H1 (cell line): Measurements from ENCODE around the gene NPM1. TPM values are rescaled to one million over a fixed set of nuclear protein-coding genes. Genes with fewer than 3 reads are reported as not detected.

Experiments used
- CTCF ChIA-PET: fragments of 300-600 bp; sonication (Branson Sonifier 250); formaldehyde crosslinking; loops from one replicate; lab custom pipeline; 2021; ENCODE audit not compliant: partially characterized antibody; lab: Charles Lee
- POLR2A ChIA-PET: fragments of 300-600 bp; sonication (Branson Sonifier 250); formaldehyde crosslinking; loops from one replicate; lab custom pipeline; 2021; ENCODE audit warnings: inconsistent platforms; ENCODE audit not compliant: partially characterized antibody; lab: Charles Lee
- DNase-seq, 2 experiments: peaks; one replicate each; pipeline versions ENCODE4 v3.0.0 to v3.0.0-alpha.2; 2010 to 2022; ENCODE audit warnings: low spot score in 2 of 2, low read depth in 1 of 2, mixed read lengths in 1 of 2
- FAIRE-seq: peaks from 2 replicates; lab custom pipeline; 2011; peaks lifted over from hg19 to GRCh38; lab: Jason Lieb, UNC
- H2AFZ ChIP-seq: 2 replicates; pipeline ENCODE4 v1.8.1; 2012; ENCODE audit warnings: low read length, inconsistent platforms
- H2AK5ac ChIP-seq: 2 replicates; pipeline ENCODE4 v1.6.1; 2013; ENCODE audit warnings: low read depth, low read length
- H2BK120ac ChIP-seq: replicated peaks from 2 replicates; pipeline ENCODE3; 2013; ENCODE audit warnings: low read depth, low read length, inconsistent platforms
- H2BK12ac ChIP-seq: 2 replicates; pipeline ENCODE4 v1.6.1; 2013; ENCODE audit warnings: low read depth, low read length
- H2BK15ac ChIP-seq: 2 replicates; pipeline ENCODE4 v1.6.1; 2013; ENCODE audit warnings: low read length
- H2BK20ac ChIP-seq: 2 replicates; pipeline ENCODE4 v1.6.1; 2013; ENCODE audit warnings: low read length
- H2BK5ac ChIP-seq: 2 replicates; pipeline ENCODE4 v1.6.1; 2013; ENCODE audit warnings: low read depth, low read length
- H3K14ac ChIP-seq: 2 replicates; pipeline ENCODE4 v1.6.1; 2013; ENCODE audit warnings: inconsistent platforms; ENCODE audit not compliant: insufficient read length
- H3K18ac ChIP-seq: 2 replicates; pipeline ENCODE4 v1.6.1; 2013; ENCODE audit warnings: low read length; ENCODE audit errors: extremely low read depth
- H3K23ac ChIP-seq: 2 replicates; pipeline ENCODE4 v1.6.1; 2013; ENCODE audit warnings: inconsistent platforms; ENCODE audit not compliant: insufficient read length
- H3K23me2 ChIP-seq: 2 replicates; pipeline ENCODE4 v1.6.1; 2013; ENCODE audit warnings: low read depth, low read length
- H3K27ac ChIP-seq: 2 replicates; pipeline ENCODE4 v1.6.1; 2011; ENCODE audit warnings: low read depth, low read length, inconsistent platforms
- H3K27me3 ChIP-seq, 4 experiments: replicated peaks in 1 of 4; 1 replicate in 1 of 4; 2 replicates in 3 of 4; pipeline versions ENCODE4 v1.6.1 to v1.8.1; 2011 to 2013; ENCODE audit warnings: low read length in 3 of 4, mild to moderate bottlenecking in 3 of 4, inconsistent platforms in 2 of 4, mixed read lengths in 2 of 4, moderate library complexity in 1 of 4; ENCODE audit not compliant: control insufficient read depth in 3 of 4, insufficient read depth in 3 of 4; ENCODE audit errors: extremely low read depth in 1 of 4
- H3K36me3 ChIP-seq, 4 experiments: 2 replicates each; pipeline versions ENCODE4 v1.6.1 to v1.8.1; 2011 to 2013; ENCODE audit warnings: mild to moderate bottlenecking in 4 of 4, low read length in 3 of 4, moderate library complexity in 2 of 4, control low read depth in 1 of 4, inconsistent platforms in 1 of 4; ENCODE audit not compliant: insufficient read depth in 4 of 4, control insufficient read depth in 2 of 4
- H3K4ac ChIP-seq: replicated peaks from 2 replicates; pipeline ENCODE3; 2013; ENCODE audit warnings: low read length, low read depth, mixed read lengths, inconsistent platforms; ENCODE audit not compliant: insufficient read length
- H3K4me1 ChIP-seq, 4 experiments: replicated peaks in 1 of 4; 1 replicate in 1 of 4; 2 replicates in 3 of 4; pipeline versions ENCODE4 v1.6.1 to v1.8.1; 2011 to 2013; ENCODE audit warnings: low read length in 3 of 4, inconsistent platforms in 2 of 4, mixed read lengths in 1 of 4; ENCODE audit not compliant: insufficient read depth in 4 of 4, control insufficient read depth in 3 of 4
- H3K4me2 ChIP-seq, 2 experiments: 2 replicates each; pipeline versions ENCODE4 v1.6.1 to v1.8.1; 2011 to 2013; ENCODE audit warnings: low read depth in 2 of 2, low read length in 2 of 2, control low read depth in 1 of 2, inconsistent platforms in 1 of 2, mild to moderate bottlenecking in 1 of 2; ENCODE audit not compliant: insufficient read depth in 1 of 2
- H3K4me3 ChIP-seq, 4 experiments: fragments of 200-600, 300-600 bp in 1 of 4; sonication (generic), shearing (Covaris generic), sonication (Bioruptor Twin) in 1 of 4; 2 replicates each; pipeline versions ENCODE4 v1.5.1 to v1.8.1; 2011 to 2016; ENCODE audit warnings: low read length in 4 of 4, low read depth in 3 of 4, control low read depth in 2 of 4, inconsistent platforms in 2 of 4, mild to moderate bottlenecking in 2 of 4, mixed read lengths in 1 of 4, moderate library complexity in 1 of 4; ENCODE audit not compliant: insufficient read depth in 2 of 4; ENCODE audit errors: extremely low read depth in 1 of 4
- H3K56ac ChIP-seq: replicated peaks from 2 replicates; pipeline ENCODE3; 2013; ENCODE audit warnings: low read depth, mild to moderate bottlenecking, mixed read lengths, low read length, inconsistent platforms; ENCODE audit not compliant: insufficient read length
- H3K79me1 ChIP-seq: 2 replicates; pipeline ENCODE4 v1.6.1; 2013; ENCODE audit warnings: low read depth, low read length, control low read depth
- H3K79me2 ChIP-seq, 2 experiments: 2 replicates each; pipeline versions ENCODE4 v1.6.1 to v1.8.1; 2012 to 2013; ENCODE audit warnings: low read length in 2 of 2, mild to moderate bottlenecking in 2 of 2, inconsistent platforms in 1 of 2; ENCODE audit not compliant: insufficient read depth in 2 of 2, control insufficient read depth in 1 of 2
- H3K9ac ChIP-seq, 4 experiments: replicated peaks in 1 of 4; 1 replicate in 1 of 4; 2 replicates in 3 of 4; pipeline versions ENCODE4 v1.6.1 to v1.8.1; 2011 to 2013; ENCODE audit warnings: low read depth in 3 of 4, low read length in 3 of 4, control low read depth in 2 of 4, mild to moderate bottlenecking in 2 of 4, moderate library complexity in 2 of 4, inconsistent platforms in 1 of 4; ENCODE audit errors: extremely low read depth in 1 of 4
- H3K9me3 ChIP-seq, 2 experiments: 2 replicates each; pipeline versions ENCODE4 v1.6.1 to v1.8.1; 2012 to 2013; ENCODE audit warnings: mild to moderate bottlenecking in 2 of 2, moderate library complexity in 2 of 2, control low read depth in 1 of 2, inconsistent platforms in 1 of 2, low read depth in 1 of 2, low read length in 1 of 2, mixed read lengths in 1 of 2; ENCODE audit not compliant: insufficient read depth in 2 of 2
- H4K20me1 ChIP-seq, 2 experiments: replicated peaks in 1 of 2; 2 replicates each; pipeline versions ENCODE3 to v1.8.1; 2011 to 2013; ENCODE audit warnings: inconsistent platforms in 2 of 2, low read length in 2 of 2, mild to moderate bottlenecking in 1 of 2; ENCODE audit not compliant: insufficient read depth in 2 of 2, control insufficient read depth in 1 of 2
- H4K5ac ChIP-seq: 2 replicates; pipeline ENCODE4 v1.6.1; 2013; ENCODE audit warnings: low read length, low read depth, mixed read lengths, inconsistent platforms; ENCODE audit not compliant: insufficient read length
- H4K8ac ChIP-seq: 2 replicates; pipeline ENCODE4 v1.8.0; 2013; ENCODE audit warnings: mild to moderate bottlenecking, moderate library complexity, low read length, inconsistent platforms; ENCODE audit not compliant: insufficient read depth; ENCODE audit errors: extremely low read depth
- H4K91ac ChIP-seq: replicated peaks from 2 replicates; pipeline ENCODE3; 2013; ENCODE audit warnings: low read length, mixed read lengths, inconsistent platforms; ENCODE audit not compliant: insufficient read length
- ASH2L ChIP-seq: fragments of 200-600, 300-600 bp; sonication (generic); IDR thresholded peaks from one replicate; pipeline ENCODE4 v1.7.1; 2017; ENCODE audit warnings: low read length
- BACH1 ChIP-seq: IDR thresholded peaks from 2 replicates; pipeline ENCODE4 v1.6.1; 2012; ENCODE audit warnings: low read length, improper control_type of control experiment
- CHD2 ChIP-seq: IDR thresholded peaks from 2 replicates; pipeline ENCODE4 v1.6.1; 2012; ENCODE audit warnings: low read length, improper control_type of control experiment
- CREB1 ChIP-seq: IDR thresholded peaks from 2 replicates; pipeline ENCODE4 v1.6.1; 2012; ENCODE audit warnings: inconsistent platforms
- HDAC6 ChIP-seq: IDR thresholded peaks from one replicate; pipeline ENCODE4 v1.7.1; 2012; ENCODE audit warnings: low read depth, mild to moderate bottlenecking, inconsistent platforms, low read length, moderate library complexity
- KDM1A ChIP-seq: fragments of 200-600, 300-600 bp; sonication (generic); IDR thresholded peaks from 2 replicates; pipeline ENCODE4 v1.7.1; 2016; ENCODE audit warnings: mild to moderate bottlenecking, low read length, borderline replicate concordance
- KDM4A ChIP-seq: IDR thresholded peaks from one replicate; pipeline ENCODE4 v1.7.1; 2012; ENCODE audit warnings: low read depth, mild to moderate bottlenecking, moderate library complexity, low read length, inconsistent platforms; ENCODE audit not compliant: severe bottlenecking
- POLR2A ChIP-seq, 2 experiments: IDR thresholded peaks; 1 replicate in 1 of 2; 2 replicates in 1 of 2; pipeline ENCODE4 v1.6.1; 2011; ENCODE audit warnings: low read depth in 2 of 2, low read length in 2 of 2, mild to moderate bottlenecking in 2 of 2; ENCODE audit errors: control extremely low read depth in 1 of 2
- SIRT6 ChIP-seq: IDR thresholded peaks from one replicate; pipeline ENCODE4 v1.7.1; 2012; ENCODE audit warnings: low read length, inconsistent platforms
- SUZ12 ChIP-seq: fragments of 200-600 bp; sonication (generic); IDR thresholded peaks from 2 replicates; pipeline ENCODE4 v1.6.1; 2012; ENCODE audit warnings: mild to moderate bottlenecking, inconsistent platforms, low read length, moderate library complexity, mixed read lengths
- TAF7 ChIP-seq: optimal IDR thresholded peaks from 2 replicates; pipeline ENCODE3; 2011; ENCODE audit warnings: low read depth, mild to moderate bottlenecking, inconsistent platforms, low read length, moderate library complexity, borderline replicate concordance
- WGBS, 2 experiments: shearing (Covaris generic) in 1 of 2; methylation state at CpG; one replicate each; pipeline versions ENCODE4 v1.1.6 to v1.1.7; 2013 to 2015; ENCODE audit warnings: low lambda C conversion rate in 2 of 2, mixed read lengths in 2 of 2, inconsistent platforms in 1 of 2, low coverage in 1 of 2, missing lambda C conversion rate in 1 of 2; ENCODE audit not compliant: insufficient replicate concordance in 2 of 2, insufficient coverage in 1 of 2, insufficient read length in 1 of 2; ENCODE audit errors: extremely low coverage in 1 of 2, missing lambda C conversion rate in 1 of 2; 5-methylcytosine and 5-hydroxymethylcytosine counted together
- polyA plus RNA-seq, 7 experiments: library from polyadenylated mRNA; depleted of rRNA in 3 of 7; stranded (reverse) in 5 of 7; unstranded in 2 of 7; fragments of >200 nt in 5 of 7; fragments of 200-250 nt in 2 of 7; gene quantifications; 1 replicate in 5 of 7; 2 replicates in 1 of 7; 4 replicates in 1 of 7; pipeline versions ENCODE4 v1.2.1 to v1.2.3, GENCODE V29; 2011 to 2013; ENCODE audit warnings: missing spikeins in 2 of 7, mixed read lengths in 2 of 7
- total RNA-seq: library from RNA; stranded (reverse); fragmentation: NEBNext Ultra II Directional; extraction: Animal tissue kit (Norgen Biotek cat#: 25700); gene quantifications from 2 replicates; pipeline ENCODE4 v1.2.1, GENCODE V29; 2021

NPM1 gene
- total and polyA plus RNA-seq, 2 of the 8 experiments (the other 6 are each of a cell fraction or from before 2014, with no cell fraction given), result 2,182 to 4,042 TPM

GRCh38 chr5:171427318-171428167, 39.9 kb downstream of the NPM1 start:
- H3K23me2 ChIP-seq, result no peaks in the 10 kb centered on the region
- CTCF ChIA-PET, result interaction anchor here (0.9 to 2.0 kb wide), 5 partner anchors 14 to 202 kb away, joined by 3 to 8 read pairs (median 4); no protein-coding TSS in a partner anchor

More at GRCh38 chr5:171427318-171428167, 39.9 kb downstream of the NPM1 start:
- Histone ChIP-seq H4K8ac (no peak overlapping the region), H2BK20ac (no peak overlapping the region), H4K91ac (no peak overlapping the region), H4K20me1 (peaks cover 0 to 1% of the 10 kb centered on the region in 2 experiments), H2BK5ac (no peak overlapping the region), H2BK12ac (no peak overlapping the region), H3K14ac (no peak overlapping the region), H2BK120ac (no peak overlapping the region), H3K9ac (no peak overlapping the region), H3K79me2 (no peaks in the 10 kb centered on the region), H3K18ac (no peak overlapping the region), H3K23ac (no peak overlapping the region), H3K4me2 (no peak overlapping the region), H4K5ac (no peak overlapping the region), H2BK15ac (no peak overlapping the region), H3K4me3 (no peak overlapping the region), H3K56ac (no peak overlapping the region), H3K27me3 (peaks cover 0 to 1% (median under 1%) of the 10 kb centered on the region in 4 experiments; a peak in 3 of 7 replicates), H3K4ac (no peak overlapping the region), H2AFZ (no peak overlapping the region), H3K4me1 (peaks cover 0 to 7% (median 4%) of the 10 kb centered on the region in 4 experiments; a peak in 3 of 7 replicates), H2AK5ac (no peak overlapping the region), H3K79me1 (no peaks in the 10 kb centered on the region), H3K36me3 (no peaks in the 10 kb centered on the region), H3K27ac (no peak overlapping the region), H3K9me3 (no peaks in the 10 kb centered on the region)
- TF ChIP-seq ASH2L (no peak), BACH1 (no peak), KDM4A (no peak), HDAC6 (no peak), TAF7 (no peak), CHD2 (no peak), KDM1A (no peak), POLR2A (IDR thresholded peaks at IDR 0.05; ENCODE audit: control extremely low read depth in 1 of 2, low read depth in 2 of 2, low read length in 2 of 2) (no peak), CREB1 (no peak), SIRT6 (no peak), SUZ12 (no peak)
- POLR2A ChIA-PET, result interaction anchor here (0.7 to 3.3 kb wide), 3 partner anchors 9 to 39 kb away, joined by 3 to 19 read pairs (median 3); partner anchors contain the start of gene NPM1
- DNase-seq (no peak), FAIRE-seq (no peak)
- 89% methylated on average over 20 of the region's 20 CpGs; no CpG with 5 or more reads in 1 of the 2 experiments for WGBS, 2 experiments
